ENCODE measurements around the gene ASXL3.

Gene ASXL3

GRCh38 chr18:33573193-33573592 lies 4.8 kb upstream of the ASXL3 start:
- no peak for TF ChIP-seq GABPA (IDR thresholded peaks at IDR 0.05; ENCODE audit: low read depth)
- TF ChIP-seq CTCF (IDR thresholded peaks at IDR 0.05; ENCODE audit: insufficient read depth, low read length): no peak
- no peak for TF ChIP-seq REST (IDR thresholded peaks at IDR 0.05; ENCODE audit: insufficient replicate concordance, low read depth)
- TF ChIP-seq POLR2AphosphoS5 (IDR thresholded peaks at IDR 0.05; ENCODE audit: low read depth): no peak
- no peak for TF ChIP-seq SPI1 (IDR thresholded peaks at IDR 0.05; ENCODE audit: borderline replicate concordance, low read depth)
- Histone ChIP-seq H3K27ac (replicated peaks) (no peak overlapping the region), H3K27me3 (ENCODE audit: insufficient read depth, poor library complexity, severe bottlenecking) (peaks cover 24% of the 10 kb centered on the region), H3K4me3 (replicated peaks; ENCODE audit: insufficient read depth, low read length) (no peak overlapping the region)
- DNase-seq (ENCODE audit: low read depth in 1 of 2, low spot score in 1 of 2): no peak

GRCh38 chr18:33575451-33575850 lies 2.6 kb upstream of the ASXL3 start:
- TF ChIP-seq GABPA (IDR thresholded peaks at IDR 0.05; ENCODE audit: low read depth) (no peak), POLR2AphosphoS5 (IDR thresholded peaks at IDR 0.05; ENCODE audit: low read depth) (no peak), SPI1 (IDR thresholded peaks at IDR 0.05; ENCODE audit: borderline replicate concordance, low read depth) (no peak), CTCF (IDR thresholded peaks at IDR 0.05; ENCODE audit: insufficient read depth, low read length) (no peak), REST (IDR thresholded peaks at IDR 0.05; ENCODE audit: insufficient replicate concordance, low read depth) (no peak)
- DNase-seq (ENCODE audit: low read depth in 1 of 2, low spot score in 1 of 2): no peak
- Histone ChIP-seq H3K4me3 (replicated peaks; ENCODE audit: insufficient read depth, low read length) (no peak overlapping the region), H3K27me3 (ENCODE audit: insufficient read depth, poor library complexity, severe bottlenecking) (peaks cover 41% of the 10 kb centered on the region), H3K27ac (replicated peaks) (no peak overlapping the region)

GRCh38 chr18:33576999-33577646 lies 896 bp upstream of the ASXL3 start:
- Histone ChIP-seq H3K27me3 (ENCODE audit: insufficient read depth, poor library complexity, severe bottlenecking) (peaks cover 41% of the 10 kb centered on the region), H3K27ac (replicated peaks) (no peak overlapping the region), H3K4me3 (replicated peaks; ENCODE audit: insufficient read depth, low read length) (no peak overlapping the region)
- no peak for DNase-seq (ENCODE audit: low read depth in 1 of 2, low spot score in 1 of 2)
- TF ChIP-seq GABPA (IDR thresholded peaks at IDR 0.05; ENCODE audit: low read depth) (no peak), CTCF (IDR thresholded peaks at IDR 0.05; ENCODE audit: insufficient read depth, low read length) (no peak), REST (IDR thresholded peaks at IDR 0.05; ENCODE audit: insufficient replicate concordance, low read depth) (no peak), SPI1 (IDR thresholded peaks at IDR 0.05; ENCODE audit: borderline replicate concordance, low read depth) (no peak), POLR2AphosphoS5 (IDR thresholded peaks at IDR 0.05; ENCODE audit: low read depth) (no peak)
